B cell (primary cell): Measurements from ENCODE around the gene ZBTB11. TPM values are rescaled to one million over a fixed set of nuclear protein-coding genes. Genes with fewer than 3 reads are reported as not detected.

Experiments
- ATAC-seq: fragments of 200-7000 bp; cut with Tn5 transposase; one replicate; pipeline ENCODE4 v1.10.0; 2021; ENCODE audit warnings: low read depth, mild to moderate bottlenecking, moderate number of reproducible peaks, moderate library complexity
- CTCF ChIA-PET: fragments of 350-600 bp; sonication (Branson Sonifier 250); formaldehyde crosslinking; loops from one replicate; lab custom pipeline; 2021; ENCODE audit warnings: antibody characterized with exemption, inconsistent platforms; lab: Charles Lee
- POLR2A ChIA-PET: fragments of 350-600 bp; sonication (Branson Sonifier 250); formaldehyde crosslinking; loops from one replicate; lab custom pipeline; 2021; ENCODE audit warnings: antibody characterized with exemption; lab: Charles Lee
- DNase-seq: peaks from one replicate; pipeline ENCODE4 v3.0.0; 2013
- H2AFZ ChIP-seq: 2 replicates; pipeline ENCODE4 v1.6.1; 2012; ENCODE audit warnings: mild to moderate bottlenecking, low read depth, low read length; ENCODE audit not compliant: insufficient read depth, poor library complexity, severe bottlenecking
- H3K27ac ChIP-seq, 2 donors: 1 replicate in 1 of 2; 2 replicates in 1 of 2; pipeline ENCODE4 v1.5.1; 2012 to 2013; ENCODE audit warnings: low read length in 2 of 2, mild to moderate bottlenecking in 2 of 2, moderate library complexity in 1 of 2
- H3K27me3 ChIP-seq, 4 experiments: fragments of 200-600 bp in 1 of 4; sonication (generic) in 1 of 4; replicated peaks in 1 of 4; 1 replicate in 2 of 4; 2 replicates in 2 of 4; pipeline versions ENCODE4 v1.6.1 to v1.7.0; 2013 to 2016; ENCODE audit warnings: low read length in 3 of 4, mild to moderate bottlenecking in 2 of 4, mixed read lengths in 1 of 4, moderate library complexity in 1 of 4; ENCODE audit not compliant: insufficient read depth in 4 of 4, control insufficient read depth in 3 of 4; ENCODE audit errors: control extremely low read depth in 1 of 4
- H3K36me3 ChIP-seq, 2 experiments: replicated peaks in 1 of 2; 1 replicate in 1 of 2; 2 replicates in 1 of 2; pipeline versions ENCODE4 v1.6.1 to v1.7.1; 2013; ENCODE audit warnings: low read length in 1 of 2; ENCODE audit not compliant: insufficient read depth in 2 of 2, control insufficient read depth in 1 of 2; ENCODE audit errors: control extremely low read depth in 1 of 2, extremely low read depth in 1 of 2
- H3K4me1 ChIP-seq, 2 donors: fragments of 200-600 bp in 1 of 2; sonication (generic) in 1 of 2; 1 replicate in 1 of 2; 2 replicates in 1 of 2; pipeline versions ENCODE4 v1.5.1 to v1.6.1; 2013 to 2017; ENCODE audit warnings: low read length in 2 of 2; ENCODE audit not compliant: control insufficient read depth in 2 of 2, insufficient read depth in 2 of 2
- H3K4me2 ChIP-seq: replicated peaks from 2 replicates; pipeline ENCODE3; 2012; ENCODE audit warnings: mild to moderate bottlenecking, low read depth, low read length; ENCODE audit not compliant: poor library complexity, severe bottlenecking
- H3K4me3 ChIP-seq, 5 experiments: fragments of 200-600 bp in 1 of 5; sonication (generic) in 1 of 5; 1 replicate in 3 of 5; 2 replicates in 2 of 5; pipeline versions ENCODE4 v1.5.1 to v1.7.0; 2011 to 2016; ENCODE audit warnings: low read length in 4 of 5, mild to moderate bottlenecking in 4 of 5, low read depth in 2 of 5, control low read depth in 1 of 5, moderate library complexity in 1 of 5; ENCODE audit not compliant: insufficient read depth in 1 of 5; ENCODE audit errors: control extremely low read depth in 1 of 5, extremely low read depth in 1 of 5
- H3K79me2 ChIP-seq: fragments of 200-600 bp; sonication (generic); one replicate; pipeline ENCODE4 v1.6.0; 2016; ENCODE audit warnings: low read length; ENCODE audit not compliant: control insufficient read depth, insufficient read depth
- H3K9ac ChIP-seq: fragments of 200-600 bp; sonication (generic); 2 replicates; pipeline ENCODE4 v1.6.1; 2017; ENCODE audit warnings: mild to moderate bottlenecking, low read length, moderate library complexity
- H3K9me3 ChIP-seq, 3 donors: one replicate each; pipeline versions ENCODE4 v1.6.1 to v1.7.1; 2013; ENCODE audit warnings: low read length in 2 of 3; ENCODE audit not compliant: control insufficient read depth in 2 of 3, insufficient read depth in 1 of 3; ENCODE audit errors: control extremely low read depth in 1 of 3
- H4K20me1 ChIP-seq: 2 replicates; pipeline ENCODE4 v1.6.0; 2012; ENCODE audit warnings: mild to moderate bottlenecking, low read length; ENCODE audit not compliant: insufficient read depth, control insufficient read depth, poor library complexity, severe bottlenecking
- H3K27ac Mint-ChIP-seq: one replicate; pipeline ENCODE4 v1.8.0; 2021; ENCODE audit warnings: mixed read lengths
- H3K27me3 Mint-ChIP-seq: one replicate; pipeline ENCODE4 v1.8.0; 2021; ENCODE audit warnings: mixed read lengths
- H3K4me1 Mint-ChIP-seq: one replicate; pipeline ENCODE4 v1.8.0; 2021; ENCODE audit warnings: mixed read lengths
- H3K4me3 Mint-ChIP-seq: one replicate; pipeline ENCODE4 v1.8.0; 2021; ENCODE audit warnings: mixed read lengths
- H3K9me3 Mint-ChIP-seq: one replicate; pipeline ENCODE4 v1.8.0; 2022; ENCODE audit warnings: mixed read lengths; ENCODE audit not compliant: insufficient read depth
- CTCF ChIP-seq: fragments of 200-600 bp; IDR thresholded peaks from one replicate; pipeline ENCODE4 v1.8.0; 2022; ENCODE audit warnings: antibody characterized with exemption, mild to moderate bottlenecking
- EZH2 ChIP-seq: IDR thresholded peaks from 2 replicates; pipeline ENCODE4 v1.6.1; 2012; ENCODE audit warnings: borderline replicate concordance, low read depth, mild to moderate bottlenecking, moderate library complexity, low read length; ENCODE audit not compliant: insufficient read depth, poor library complexity, severe bottlenecking
- WGBS: methylation state at CpG from one replicate; pipeline ENCODE4 v1.1.5; 2013; ENCODE audit warnings: missing lambda C conversion rate; ENCODE audit not compliant: insufficient coverage; 5-methylcytosine and 5-hydroxymethylcytosine counted together
- intact Hi-C: fragments of 100-400 bp; cut with micrococcal nuclease; formaldehyde crosslinking; loops from one replicate; pipeline ENCODE4 v1.10.0; 2022
- polyA plus RNA-seq: library from polyadenylated mRNA; depleted of rRNA; stranded (reverse); fragments of >200 nt; gene quantifications from 2 replicates; pipeline ENCODE4 v1.2.3, GENCODE V29; 2012
- total RNA-seq, 2 donors: library from RNA; stranded (reverse); fragments of 120-200 nt in 1 of 2; gene quantifications; 1 replicate in 1 of 2; 2 replicates in 1 of 2; pipeline versions ENCODE4 v1.2.3 to v1.2.4, GENCODE V29; 2013 to 2022

Gene ZBTB11
- total and polyA plus RNA-seq, 2 donors (not counting 1 experiment from before 2014, with no cell fraction given) = 16.3 to 42.6 TPM

- Mint-ChIP-seq H3K4me1 (peaks cover 3% of the 10 kb centered on the region), H3K27ac (no peak overlapping the region), H3K27me3 (no peaks in the 10 kb centered on the region), H3K9me3 (no peaks in the 10 kb centered on the region), H3K4me3 (no peak overlapping the region)
- no peak overlapping the region for H3K4me2 ChIP-seq
- no peaks in the 10 kb centered on the region for H3K27me3 ChIP-seq
- intact Hi-C loops = loop anchor here (5.0 kb wide), 1 partner anchor 566 kb away; no protein-coding TSS in a partner anchor
- no peaks in the 10 kb centered on the region for H4K20me1 ChIP-seq
- H3K9ac ChIP-seq = no peak overlapping the region
- peaks cover 4 to 7% of the 10 kb centered on the region in 2 donors for H3K4me1 ChIP-seq
- no peaks in the 10 kb centered on the region for H3K9me3 ChIP-seq
- H2AFZ ChIP-seq = no peak overlapping the region
- no peaks in the 10 kb centered on the region for H3K79me2 ChIP-seq
- ChIA-PET POLR2A (no interaction called here), CTCF (no interaction called here)
- TF ChIP-seq CTCF (no peak), EZH2 (no peak)
- no peaks in the 10 kb centered on the region for H3K36me3 ChIP-seq
- no peak for ATAC-seq
- DNase-seq = no peak
- WGBS = 85% methylated on average over 2 of the region's 10 CpGs
- no peak overlapping the region for H3K27ac ChIP-seq
- H3K4me3 ChIP-seq = no peak overlapping the region
Measured at GRCh38 chr3:101638261-101638745, 38.6 kb downstream of the ZBTB11 start.

- ChIA-PET CTCF (interaction anchor here (0.6 to 1.0 kb wide), 2 partner anchors 18 to 175 kb away, joined by 3 to 4 read pairs; no protein-coding TSS in a partner anchor), POLR2A (no interaction called here)
- peaks cover 4 to 7% of the 10 kb centered on the region in 2 donors for H3K4me1 ChIP-seq
- Mint-ChIP-seq H3K9me3 (no peaks in the 10 kb centered on the region), H3K27ac (no peak overlapping the region), H3K4me3 (no peak overlapping the region), H3K4me1 (peaks cover 3% of the 10 kb centered on the region), H3K27me3 (no peaks in the 10 kb centered on the region)
- 97% methylated on average over 10 of the region's 10 CpGs for WGBS
- H3K36me3 ChIP-seq = no peaks in the 10 kb centered on the region
- no peaks in the 10 kb centered on the region for H3K9me3 ChIP-seq
- intact Hi-C loops = loop anchor here (5.0 kb wide), 1 partner anchor 565 kb away; no protein-coding TSS in a partner anchor
- ATAC-seq (no peak), DNase-seq (no peak)
- no peak overlapping the region for H3K9ac ChIP-seq
- H3K4me3 ChIP-seq = no peak overlapping the region
- H3K27ac ChIP-seq = no peak overlapping the region
- no peaks in the 10 kb centered on the region for H3K27me3 ChIP-seq
- no peaks in the 10 kb centered on the region for H3K79me2 ChIP-seq
- no peak overlapping the region for H3K4me2 ChIP-seq
- TF ChIP-seq CTCF (no peak), EZH2 (no peak)
- H4K20me1 ChIP-seq = no peaks in the 10 kb centered on the region
- no peak overlapping the region for H2AFZ ChIP-seq
Measured at GRCh38 chr3:101637451-101637850, 39.5 kb downstream of the ZBTB11 start.
